Islet precursor cell (in vitro differentiated cells): ENCODE measurements around the gene NFATC4.
"Not testable (repeated sequence)": the region's sequence is repeated elsewhere in the genome, so short reads cannot be mapped to it uniquely, and the experiment has no call there.

Source experiments
- DNase-seq: peaks from one replicate; pipeline ENCODE4 v3.0.0-alpha.2; 2018

NFATC4 gene

GRCh38 chr14:24339284-24340151 is 28.5 kb upstream of the NFATC4 start, which contains the start of gene RIPK3:
Gene RIPK3 (minus strand): TSS chr14:24339991. CDS start chr14:24339826, 165 bp downstream.
- DNase-seq: no peak

GRCh38 chr14:24340606-24341005 is 27.4 kb upstream of the NFATC4 start:
- DNase-seq: no peak

- DNase-seq: no peak
Measured at GRCh38 chr14:24342889-24343288, 25.1 kb upstream of the NFATC4 start.

- no peak for DNase-seq
Measured at GRCh38 chr14:24343795-24344660, 24.0 kb upstream of the NFATC4 start.

- DNase-seq: no peak
Measured at GRCh38 chr14:24347134-24347533, 20.9 kb upstream of the NFATC4 start.

GRCh38 chr14:24348186-24348585 is 19.8 kb upstream of the NFATC4 start:
- no peak for DNase-seq

- no peak for DNase-seq
Measured at GRCh38 chr14:24349742-24350141, 18.2 kb upstream of the NFATC4 start.

- no peak for DNase-seq
Measured at GRCh38 chr14:24351517-24351916, 16.5 kb upstream of the NFATC4 start.

GRCh38 chr14:24353559-24354481 is 14.2 kb upstream of the NFATC4 start:
- DNase-seq: no peak

GRCh38 chr14:24354482-24354825 is 13.5 kb upstream of the NFATC4 start:
- DNase-seq: not testable (repeated sequence)

- DNase-seq: no peak
Measured at GRCh38 chr14:24355009-24355408, 13.0 kb upstream of the NFATC4 start.

- DNase-seq: no peak
Measured at GRCh38 chr14:24356208-24356607, 11.8 kb upstream of the NFATC4 start.

- DNase-seq: no peak
Measured at GRCh38 chr14:24360281-24360680, 7.7 kb upstream of the NFATC4 start.

- no peak for DNase-seq
Measured at GRCh38 chr14:24361326-24361725, 6.7 kb upstream of the NFATC4 start.

- no peak for DNase-seq
Measured at GRCh38 chr14:24362241-24362960, 5.6 kb upstream of the NFATC4 start.

- DNase-seq: no peak
Measured at GRCh38 chr14:24363401-24363800, 4.6 kb upstream of the NFATC4 start.

GRCh38 chr14:24364841-24365240 is 3.1 kb upstream of the NFATC4 start:
- DNase-seq: no peak

GRCh38 chr14:24365600-24366412 is 2.2 kb upstream of the NFATC4 start:
- peak; percentile 96 for DNase-seq

- no peak for DNase-seq
Measured at GRCh38 chr14:24366413-24366720, 1.6 kb upstream of the NFATC4 start.

- peak; percentile 98 for DNase-seq
Measured at GRCh38 chr14:24366721-24367513, 1.1 kb upstream of the NFATC4 start.

GRCh38 chr14:24368212-24368561 is 203 bp downstream of the NFATC4 start:
- no peak for DNase-seq
